Measurements from ENCODE around the gene PRSS2. TPM values are rescaled to one million over a fixed set of nuclear protein-coding genes. Genes with fewer than 3 reads are reported as not detected.

PRSS2 gene
- total RNA-seq, 2 donors from 2014 or later: not detected

GRCh38 chr7:142798451-142799436 lies 28.0 kb downstream of the PRSS2 start:
- peaks cover 46% of the 10 kb centered on the region for H3K4me1 Mint-ChIP-seq
- peaks cover 100% of the 10 kb centered on the region for H3K36me3 Mint-ChIP-seq (ENCODE audit: low read depth)
- ATAC-seq (replicated peaks): peak; percentile 27
- H3K27me3 Mint-ChIP-seq: no peaks in the 10 kb centered on the region
- no peaks in the 10 kb centered on the region for H3K9me3 Mint-ChIP-seq
- H3K4me3 Mint-ChIP-seq: peak overlapping the region; percentile 92
- peak overlapping the region; percentile 98 for H3K27ac Mint-ChIP-seq

- peak overlapping the region; percentile 92 for H3K4me3 Mint-ChIP-seq
- H3K27ac Mint-ChIP-seq: peak overlapping the region; percentile 98
- H3K9me3 Mint-ChIP-seq: no peaks in the 10 kb centered on the region
- no peaks in the 10 kb centered on the region for H3K27me3 Mint-ChIP-seq
- peak; percentile 22 for ATAC-seq (replicated peaks)
- H3K36me3 Mint-ChIP-seq (ENCODE audit: low read depth): peaks cover 100% of the 10 kb centered on the region
- peaks cover 45% of the 10 kb centered on the region for H3K4me1 Mint-ChIP-seq
These were observed 28.7 kb downstream of the PRSS2 start for GRCh38 chr7:142799437-142799835.

- ATAC-seq (replicated peaks): peak; percentile 43
- Mint-ChIP-seq H3K9me3 (no peaks in the 10 kb centered on the region), H3K36me3 (ENCODE audit: low read depth) (peaks cover 100% of the 10 kb centered on the region)
These were observed 29.3 kb downstream of the PRSS2 start for GRCh38 chr7:142800088-142800487.

GRCh38 chr7:142800699-142801260 lies 30.0 kb downstream of the PRSS2 start:
- H3K27me3 Mint-ChIP-seq: no peaks in the 10 kb centered on the region
- no peak for ATAC-seq (replicated peaks)

More at GRCh38 chr7:142800088-142800487, 29.3 kb downstream of the PRSS2 start:
- peaks cover 48% of the 10 kb centered on the region for H3K4me1 Mint-ChIP-seq
- peak overlapping the region; percentile 92 for H3K4me3 Mint-ChIP-seq
- H3K27ac Mint-ChIP-seq: peak overlapping the region; percentile 98
- H3K27me3 Mint-ChIP-seq: no peaks in the 10 kb centered on the region

GRCh38 chr7:142801601-142802295 lies 31.0 kb downstream of the PRSS2 start:
- Mint-ChIP-seq H3K4me3 (peak overlapping the region; percentile 92), H3K36me3 (ENCODE audit: low read depth) (peaks cover 91% of the 10 kb centered on the region), H3K9me3 (no peaks in the 10 kb centered on the region), H3K4me1 (peaks cover 59% of the 10 kb centered on the region), H3K27me3 (no peaks in the 10 kb centered on the region), H3K27ac (peak overlapping the region; percentile 98)
- ATAC-seq (replicated peaks): no peak

More at GRCh38 chr7:142800699-142801260, 30.0 kb downstream of the PRSS2 start:
- Mint-ChIP-seq H3K4me1 (peaks cover 55% of the 10 kb centered on the region), H3K36me3 (ENCODE audit: low read depth) (peaks cover 97% of the 10 kb centered on the region), H3K9me3 (no peaks in the 10 kb centered on the region), H3K27ac (peak overlapping the region; percentile 98), H3K4me3 (peak overlapping the region; percentile 92)

- H3K27me3 Mint-ChIP-seq: no peaks in the 10 kb centered on the region
- H3K36me3 Mint-ChIP-seq (ENCODE audit: low read depth): peaks cover 90% of the 10 kb centered on the region
- peak overlapping the region; percentile 92 for H3K4me3 Mint-ChIP-seq
- no peaks in the 10 kb centered on the region for H3K9me3 Mint-ChIP-seq
- H3K4me1 Mint-ChIP-seq: peaks cover 64% of the 10 kb centered on the region
- H3K27ac Mint-ChIP-seq: peak overlapping the region; percentile 98
- ATAC-seq (replicated peaks): no peak
These were observed 31.5 kb downstream of the PRSS2 start for GRCh38 chr7:142802301-142802700.

GRCh38 chr7:142803901-142804300 lies 33.1 kb downstream of the PRSS2 start:
- Mint-ChIP-seq H3K27me3 (no peaks in the 10 kb centered on the region), H3K9me3 (no peaks in the 10 kb centered on the region), H3K4me1 (peaks cover 77% of the 10 kb centered on the region), H3K27ac (peak overlapping the region; percentile 98), H3K4me3 (peak overlapping the region; percentile 92), H3K36me3 (ENCODE audit: low read depth) (peaks cover 87% of the 10 kb centered on the region)
- ATAC-seq (replicated peaks): no peak

GRCh38 chr7:142804728-142805207 lies 34.0 kb downstream of the PRSS2 start:
- peaks cover 87% of the 10 kb centered on the region for H3K36me3 Mint-ChIP-seq (ENCODE audit: low read depth)
- H3K9me3 Mint-ChIP-seq: no peaks in the 10 kb centered on the region
- ATAC-seq (replicated peaks): no peak
- H3K27ac Mint-ChIP-seq: peak overlapping the region; percentile 98
- H3K27me3 Mint-ChIP-seq: no peaks in the 10 kb centered on the region
- H3K4me1 Mint-ChIP-seq: peaks cover 82% of the 10 kb centered on the region
- H3K4me3 Mint-ChIP-seq: peak overlapping the region; percentile 92

GRCh38 chr7:142805350-142806021 lies 34.7 kb downstream of the PRSS2 start:
- H3K4me1 Mint-ChIP-seq: peaks cover 82% of the 10 kb centered on the region
- peaks cover 86% of the 10 kb centered on the region for H3K36me3 Mint-ChIP-seq (ENCODE audit: low read depth)
- no peak for ATAC-seq (replicated peaks)
- H3K27me3 Mint-ChIP-seq: no peaks in the 10 kb centered on the region
- peak overlapping the region; percentile 92 for H3K4me3 Mint-ChIP-seq
- H3K9me3 Mint-ChIP-seq: no peaks in the 10 kb centered on the region
- H3K27ac Mint-ChIP-seq: peak overlapping the region; percentile 98

- Mint-ChIP-seq H3K27me3 (no peaks in the 10 kb centered on the region), H3K36me3 (ENCODE audit: low read depth) (peaks cover 86% of the 10 kb centered on the region), H3K9me3 (no peaks in the 10 kb centered on the region), H3K4me1 (peaks cover 82% of the 10 kb centered on the region), H3K4me3 (peak overlapping the region; percentile 92), H3K27ac (peak overlapping the region; percentile 98)
- ATAC-seq (replicated peaks): no peak
These were observed 35.2 kb downstream of the PRSS2 start for GRCh38 chr7:142806022-142806356.

- Mint-ChIP-seq H3K9me3 (no peaks in the 10 kb centered on the region), H3K27ac (peak overlapping the region; percentile 98), H3K4me1 (peaks cover 83% of the 10 kb centered on the region), H3K36me3 (ENCODE audit: low read depth) (peaks cover 81% of the 10 kb centered on the region), H3K27me3 (no peaks in the 10 kb centered on the region), H3K4me3 (peak overlapping the region; percentile 92)
- no peak for ATAC-seq (replicated peaks)
These were observed 36.2 kb downstream of the PRSS2 start for GRCh38 chr7:142806957-142807356.

- Mint-ChIP-seq H3K4me3 (peak overlapping the region; percentile 92), H3K27ac (peak overlapping the region; percentile 98), H3K27me3 (no peaks in the 10 kb centered on the region), H3K9me3 (no peaks in the 10 kb centered on the region), H3K4me1 (peaks cover 84% of the 10 kb centered on the region), H3K36me3 (ENCODE audit: low read depth) (peaks cover 71% of the 10 kb centered on the region)
- peak; percentile 27 for ATAC-seq (replicated peaks)
These were observed 37.2 kb downstream of the PRSS2 start for GRCh38 chr7:142807855-142808460.

GRCh38 chr7:142808461-142808801 lies 37.7 kb downstream of the PRSS2 start:
- Mint-ChIP-seq H3K36me3 (ENCODE audit: low read depth) (peaks cover 66% of the 10 kb centered on the region), H3K4me3 (peak overlapping the region; percentile 92), H3K27ac (peak overlapping the region; percentile 98), H3K27me3 (no peaks in the 10 kb centered on the region), H3K4me1 (peaks cover 81% of the 10 kb centered on the region), H3K9me3 (no peaks in the 10 kb centered on the region)
- ATAC-seq (replicated peaks): peak; percentile 10

Measured in activated T-helper 17 cell treated with anti-CD3 and anti-CD28 coated beads, Interleukin-2, amount 50 U/mL, for 72 hours (primary cell).